Measurements from ENCODE around the gene AMFR.

AMFR gene

GRCh38 chr16:56450275-56450985 is 25.1 kb upstream of the AMFR start:
- TF ChIP-seq CTCF (IDR thresholded peaks at IDR 0.05; ENCODE audit: low read depth, low read length), result no peak
- no peak for DNase-seq (ENCODE audit: low read depth, low spot score)
- peak overlapping the region; percentile 97 for H3K4me3 ChIP-seq (ENCODE audit: low read depth, low read length)
- in situ Hi-C loops (cut with HindIII; ENCODE audit: low sequenced_read_pairs), result no loop called here

- no peak for DNase-seq (ENCODE audit: low read depth, low spot score)
- TF ChIP-seq CTCF (IDR thresholded peaks at IDR 0.05; ENCODE audit: low read depth, low read length), result no peak
- in situ Hi-C loops (cut with HindIII; ENCODE audit: low sequenced_read_pairs), result no loop called here
- no peak overlapping the region for H3K4me3 ChIP-seq (ENCODE audit: low read depth, low read length)
These were observed 22.7 kb upstream of the AMFR start for GRCh38 chr16:56448005-56448404.

- no peak overlapping the region for H3K4me3 ChIP-seq (ENCODE audit: low read depth, low read length)
- no peak for DNase-seq (ENCODE audit: low read depth, low spot score)
- TF ChIP-seq CTCF (IDR thresholded peaks at IDR 0.05; ENCODE audit: low read depth, low read length), result no peak
- in situ Hi-C loops (cut with HindIII; ENCODE audit: low sequenced_read_pairs), result no loop called here
These were observed 21.9 kb upstream of the AMFR start for GRCh38 chr16:56447286-56447685.

GRCh38 chr16:56438038-56438437 is 12.7 kb upstream of the AMFR start:
- no peak for TF ChIP-seq CTCF (IDR thresholded peaks at IDR 0.05; ENCODE audit: low read depth, low read length)
- H3K4me3 ChIP-seq (ENCODE audit: low read depth, low read length), result no peak overlapping the region
- DNase-seq (ENCODE audit: low read depth, low spot score), result no peak
- in situ Hi-C loops (cut with HindIII; ENCODE audit: low sequenced_read_pairs), result no loop called here

- in situ Hi-C loops (cut with HindIII; ENCODE audit: low sequenced_read_pairs), result no loop called here
- TF ChIP-seq CTCF (IDR thresholded peaks at IDR 0.05; ENCODE audit: low read depth, low read length), result no peak
These were observed 10.9 kb upstream of the AMFR start for GRCh38 chr16:56436258-56436657.

GRCh38 chr16:56428091-56428490 is 2.7 kb upstream of the AMFR start:
- DNase-seq (ENCODE audit: low read depth, low spot score), result no peak
- H3K4me3 ChIP-seq (ENCODE audit: low read depth, low read length), result no peak overlapping the region
- in situ Hi-C loops (cut with HindIII; ENCODE audit: low sequenced_read_pairs), result no loop called here
- TF ChIP-seq CTCF (IDR thresholded peaks at IDR 0.05; ENCODE audit: low read depth, low read length), result no peak

More at GRCh38 chr16:56436258-56436657, 10.9 kb upstream of the AMFR start:
- DNase-seq (ENCODE audit: low read depth, low spot score), result no peak
- no peak overlapping the region for H3K4me3 ChIP-seq (ENCODE audit: low read depth, low read length)
